NOMO-1 (cell line): ENCODE data around the gene ZNF462.

ENCODE experiments used
- DNase-seq, 2 experiments: peaks; one replicate each; lab custom pipeline; 2025; ENCODE audit not compliant: unreplicated experiment in 2 of 2; lab: John Stamatoyannopoulos, UW

The ZNF462 gene

GRCh38 chr9:106925392-106925791 is 62.4 kb downstream of the ZNF462 start:
- no peak for DNase-seq

- no peak for DNase-seq
Measured at GRCh38 chr9:106927916-106928315, 65.0 kb downstream of the ZNF462 start.

- DNase-seq, result no peak
Measured at GRCh38 chr9:106928350-106928749, 65.4 kb downstream of the ZNF462 start.

- no peak for DNase-seq
Measured at GRCh38 chr9:106929471-106930177, 66.7 kb downstream of the ZNF462 start.

- no peak for DNase-seq
Measured at GRCh38 chr9:106930477-106930876, 67.5 kb downstream of the ZNF462 start.

- no peak for DNase-seq
Measured at GRCh38 chr9:106931466-106931865, 68.5 kb downstream of the ZNF462 start.

GRCh38 chr9:106932178-106932577 is 69.2 kb downstream of the ZNF462 start:
- DNase-seq, result no peak

GRCh38 chr9:106932675-106933074 is 69.7 kb downstream of the ZNF462 start:
- no peak for DNase-seq

- DNase-seq, result no peak
Measured at GRCh38 chr9:106933470-106933869, 70.5 kb downstream of the ZNF462 start.

GRCh38 chr9:106934442-106935238 is 71.7 kb downstream of the ZNF462 start:
- no peak for DNase-seq

- DNase-seq, result no peak
Measured at GRCh38 chr9:106936680-106937079, 73.7 kb downstream of the ZNF462 start.

GRCh38 chr9:106941916-106942315 is 79.0 kb downstream of the ZNF462 start:
- no peak for DNase-seq

GRCh38 chr9:106945727-106946660 is 83.0 kb downstream of the ZNF462 start:
- no peak for DNase-seq

GRCh38 chr9:106947106-106947900 is 84.3 kb downstream of the ZNF462 start:
- DNase-seq, result no peak

GRCh38 chr9:106953174-106953573 is 90.2 kb downstream of the ZNF462 start:
- DNase-seq, result no peak

- no peak for DNase-seq
Measured at GRCh38 chr9:106954558-106954957, 91.6 kb downstream of the ZNF462 start.

- no peak for DNase-seq
Measured at GRCh38 chr9:106954974-106955850, 92.2 kb downstream of the ZNF462 start.

- DNase-seq, result no peak
Measured at GRCh38 chr9:106956971-106957370, 94.0 kb downstream of the ZNF462 start.

- no peak for DNase-seq
Measured at GRCh38 chr9:106958955-106959657, 96.1 kb downstream of the ZNF462 start.
